ENCODE results near the gene CELF5.
"Not testable (repeated sequence)": the region's sequence is repeated elsewhere in the genome, so short reads cannot be mapped to it uniquely, and the experiment has no call there.

The CELF5 gene

GRCh38 chr19:3285647-3286176 lies 61.3 kb downstream of the CELF5 start:
- no peak for TF ChIP-seq ZFX (IDR thresholded peaks at IDR 0.05)
- TF ChIP-seq CTCF (conservative IDR thresholded peaks at IDR 0.05): no peak
- H3K27ac ChIP-seq: no peak overlapping the region

GRCh38 chr19:3287814-3288213 lies 63.4 kb downstream of the CELF5 start:
- TF ChIP-seq CTCF (conservative IDR thresholded peaks at IDR 0.05) (no peak), ZFX (IDR thresholded peaks at IDR 0.05) (no peak)
- H3K27ac ChIP-seq: no peak overlapping the region

GRCh38 chr19:3288437-3288836 lies 64.0 kb downstream of the CELF5 start:
- not testable (repeated sequence) for H3K27ac ChIP-seq

- no peak for TF ChIP-seq ZFX (IDR thresholded peaks at IDR 0.05)
- no peak for TF ChIP-seq CTCF (conservative IDR thresholded peaks at IDR 0.05)
- H3K27ac ChIP-seq: no peak overlapping the region
These were observed 65.6 kb downstream of the CELF5 start for GRCh38 chr19:3289971-3290569.

- H3K27ac ChIP-seq: not testable (repeated sequence)
These were observed 66.4 kb downstream of the CELF5 start for GRCh38 chr19:3290858-3291257.

GRCh38 chr19:3291644-3292043 lies 67.2 kb downstream of the CELF5 start:
- no peak overlapping the region for H3K27ac ChIP-seq
- no peak for TF ChIP-seq CTCF (conservative IDR thresholded peaks at IDR 0.05)

- no peak for TF ChIP-seq CTCF (conservative IDR thresholded peaks at IDR 0.05)
- no peak for TF ChIP-seq ZFX (IDR thresholded peaks at IDR 0.05)
- no peak overlapping the region for H3K27ac ChIP-seq
These were observed 68.6 kb downstream of the CELF5 start for GRCh38 chr19:3292958-3293529.

GRCh38 chr19:3293560-3293959 lies 69.1 kb downstream of the CELF5 start:
- TF ChIP-seq CTCF (conservative IDR thresholded peaks at IDR 0.05) (no peak), ZFX (IDR thresholded peaks at IDR 0.05) (no peak)
- H3K27ac ChIP-seq: no peak overlapping the region
